IPS-NIHi7 (cell line): Measurements from ENCODE around the gene PPM1N.
A peak's percentile ranks its signal among the peaks of the same experiment; 100 is the strongest.
"Not testable (repeated sequence)": the region's sequence is repeated elsewhere in the genome, so short reads cannot be mapped to it uniquely, and the experiment has no call there.

Source experiments
- DNase-seq: peaks from one replicate; pipeline ENCODE4 v3.0.0; 2012; ENCODE audit warnings: mixed read lengths; ENCODE audit errors: extremely low spot score

PPM1N gene

DNA sequence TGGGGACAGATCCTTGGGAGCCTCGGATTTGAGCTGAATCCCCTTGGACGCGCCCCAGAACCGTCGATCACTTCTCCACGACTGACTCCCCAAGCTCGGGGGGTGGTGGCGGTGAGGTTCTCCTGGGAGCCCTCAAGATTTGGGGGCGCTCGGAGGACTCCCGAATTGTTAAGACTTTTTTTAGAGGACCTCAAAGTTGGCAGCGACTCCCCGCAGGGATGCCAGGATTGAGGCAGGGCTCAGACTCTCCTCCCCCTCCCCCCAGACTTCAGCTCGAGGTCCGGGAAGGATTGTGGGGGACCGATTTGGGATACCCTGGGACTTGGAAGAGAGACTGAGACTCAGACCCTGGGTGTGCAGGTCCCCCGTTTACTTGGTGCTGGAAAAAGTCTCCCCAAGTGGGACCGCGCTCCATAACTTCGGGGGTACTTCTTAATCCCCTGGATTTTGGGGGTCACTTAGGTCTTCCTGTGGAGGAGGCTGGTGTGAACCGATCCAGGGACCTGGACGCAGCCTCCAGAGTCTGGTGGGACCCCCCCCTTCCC is 9.7 kb downstream of the PPM1N start:
- DNase-seq, result no peak

GRCh38 chr19:45508417-45508860 is 10.2 kb downstream of the PPM1N start:
- DNase-seq, result peak; percentile 68

GRCh38 chr19:45508861-45509691 is 10.8 kb downstream of the PPM1N start:
- peak; percentile 85 for DNase-seq

GRCh38 chr19:45509692-45510015 is 11.4 kb downstream of the PPM1N start:
- DNase-seq, result no peak

DNA sequence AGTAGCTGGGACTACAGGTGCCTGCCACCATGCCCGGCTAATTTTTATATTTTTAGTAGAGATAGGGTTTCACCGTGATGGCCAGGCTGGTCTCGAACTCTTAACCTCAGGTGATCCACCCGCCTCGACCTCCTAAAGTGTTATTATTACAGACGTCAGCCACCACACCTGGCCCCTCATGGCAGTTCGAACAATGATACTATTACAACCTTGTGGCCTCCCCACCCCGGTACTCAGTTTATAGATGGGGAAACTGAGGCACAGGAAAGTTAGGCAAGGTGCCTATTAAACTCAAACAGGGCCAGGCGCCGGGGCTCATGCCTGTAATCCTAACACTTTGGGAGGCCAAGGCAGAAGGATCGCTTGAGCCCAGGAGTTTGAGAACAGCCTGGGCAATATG is 12.1 kb downstream of the PPM1N start:
- DNase-seq, result not testable (repeated sequence)

- DNase-seq, result no peak
Observed at GRCh38 chr19:45511074-45511473, 12.8 kb downstream of the PPM1N start.

DNA sequence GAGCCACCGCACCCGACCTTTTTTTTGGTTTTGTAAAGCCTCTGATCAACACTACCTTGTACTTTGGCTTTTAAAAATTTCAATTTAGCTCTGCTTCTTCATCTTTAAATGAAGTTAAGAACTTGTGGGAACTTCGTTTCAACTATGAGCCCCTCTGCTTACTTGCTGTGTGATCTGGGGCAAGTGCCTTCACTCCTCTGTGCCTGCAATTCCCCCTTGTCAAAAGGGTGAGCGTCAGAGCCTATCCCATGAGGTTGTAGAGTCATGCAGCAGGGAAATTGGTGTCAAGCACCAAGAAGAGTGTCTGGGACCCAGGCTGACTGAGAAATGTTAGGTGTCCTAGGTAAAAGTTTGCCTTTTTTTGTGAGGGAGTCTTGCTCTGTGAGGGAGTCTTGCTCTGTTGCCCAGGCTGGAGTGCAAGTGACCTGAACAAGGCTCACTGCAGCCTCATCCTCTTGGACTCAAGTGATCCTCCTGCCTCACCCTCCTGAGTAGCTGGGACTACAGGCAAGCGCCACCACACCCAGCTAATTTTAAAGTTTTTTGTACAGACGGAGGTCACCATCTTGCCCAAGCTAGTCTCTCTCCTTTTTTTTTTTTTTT is 14.7 kb downstream of the PPM1N start:
- no peak for DNase-seq

DNA sequence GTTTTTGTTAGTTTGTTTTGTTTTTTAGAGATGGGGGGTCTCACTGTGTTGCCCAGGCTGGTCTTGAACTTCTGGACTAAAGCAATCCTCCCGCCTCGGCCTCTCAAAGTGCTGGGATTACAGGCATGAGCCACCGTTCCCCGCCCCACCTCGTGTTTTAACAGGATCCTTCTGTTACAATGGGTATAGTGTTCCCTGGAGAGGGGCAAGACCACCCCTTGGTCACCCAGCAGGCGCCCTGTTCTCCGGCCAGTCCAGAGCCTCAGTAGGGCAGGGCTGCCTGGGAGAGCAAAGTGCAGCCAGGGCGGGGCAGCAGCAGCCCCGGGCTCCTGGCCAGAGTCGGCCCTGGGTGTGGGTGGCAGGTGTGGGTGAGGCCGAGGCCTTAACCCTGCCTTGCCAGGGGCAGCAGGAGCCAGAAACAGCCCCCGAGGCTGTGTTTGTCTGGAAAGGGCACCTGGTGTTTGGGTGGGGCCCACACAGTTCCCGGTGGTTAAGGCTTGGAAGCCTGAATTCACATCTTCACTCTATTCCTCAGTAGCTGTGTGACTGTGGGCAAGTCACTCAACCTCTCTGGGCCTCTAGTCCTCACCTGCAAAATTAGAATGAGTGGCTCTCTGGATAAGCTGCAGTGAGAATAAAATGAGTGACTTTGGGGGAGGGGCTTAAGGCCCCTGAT is 16.3 kb downstream of the PPM1N start:
- no peak for DNase-seq

GRCh38 chr19:45515081-45515624 is 16.9 kb downstream of the PPM1N start:
- no peak for DNase-seq

GRCh38 chr19:45515807-45516401 is 17.7 kb downstream of the PPM1N start:
- DNase-seq, result no peak

- DNase-seq, result no peak
Observed at GRCh38 chr19:45517238-45517637, 19.0 kb downstream of the PPM1N start.

DNA sequence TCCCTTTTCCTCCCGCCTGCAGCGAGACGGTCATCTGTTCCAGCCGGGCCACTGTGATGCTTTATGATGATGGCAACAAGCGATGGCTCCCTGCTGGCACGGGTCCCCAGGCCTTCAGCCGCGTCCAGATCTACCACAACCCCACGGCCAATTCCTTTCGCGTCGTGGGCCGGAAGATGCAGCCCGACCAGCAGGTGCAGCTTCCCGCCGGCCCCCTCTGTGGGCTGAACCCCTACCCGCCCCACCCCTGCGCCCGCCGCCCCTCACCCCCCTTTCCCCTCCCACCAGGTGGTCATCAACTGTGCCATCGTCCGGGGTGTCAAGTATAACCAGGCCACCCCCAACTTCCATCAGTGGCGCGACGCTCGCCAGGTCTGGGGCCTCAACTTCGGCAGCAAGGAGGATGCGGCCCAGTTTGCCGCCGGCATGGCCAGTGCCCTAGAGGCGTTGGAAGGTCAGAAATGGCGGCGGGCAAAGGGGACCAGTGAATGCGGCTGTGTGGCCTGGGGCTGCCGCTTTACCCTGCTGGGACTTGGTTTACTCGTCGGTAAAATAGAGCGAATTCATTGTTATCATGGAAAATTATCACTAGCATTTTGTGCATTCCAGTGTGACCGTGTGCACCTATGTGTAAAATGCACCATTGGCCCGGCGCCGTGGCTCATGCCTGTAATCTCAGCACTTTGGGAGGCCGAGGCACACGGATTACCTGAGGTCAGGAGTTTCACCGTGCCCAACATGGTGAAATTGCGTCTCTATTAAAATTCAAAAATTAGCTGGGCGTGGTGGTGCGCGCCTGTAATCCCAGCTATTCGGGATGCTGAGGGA is 19.6 kb downstream of the PPM1N start:
- no peak for DNase-seq

DNA sequence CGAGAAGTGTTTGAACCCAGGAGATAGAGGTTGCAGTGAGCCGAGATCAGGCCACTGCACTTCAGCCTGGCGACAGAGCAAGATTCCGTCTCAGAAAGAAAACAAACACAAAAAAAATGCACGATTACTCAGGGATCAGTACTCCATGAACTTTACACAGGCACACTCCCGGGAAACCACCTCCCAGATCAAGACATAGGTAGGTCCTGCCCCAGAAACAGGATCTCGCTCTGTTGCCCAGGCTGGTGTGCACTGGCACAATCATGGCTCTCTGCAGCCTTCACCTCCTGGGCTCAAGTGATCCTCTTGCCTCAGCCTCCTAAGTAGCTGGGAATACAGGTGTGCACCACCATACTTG is 20.2 kb downstream of the PPM1N start:
- DNase-seq, result no peak

GRCh38 chr19:45522010-45522941 is 24.0 kb downstream of the PPM1N start:
- DNase-seq, result no peak

GRCh38 chr19:45523642-45524256 is 25.5 kb downstream of the PPM1N start:
- peak; percentile 80 for DNase-seq

DNA sequence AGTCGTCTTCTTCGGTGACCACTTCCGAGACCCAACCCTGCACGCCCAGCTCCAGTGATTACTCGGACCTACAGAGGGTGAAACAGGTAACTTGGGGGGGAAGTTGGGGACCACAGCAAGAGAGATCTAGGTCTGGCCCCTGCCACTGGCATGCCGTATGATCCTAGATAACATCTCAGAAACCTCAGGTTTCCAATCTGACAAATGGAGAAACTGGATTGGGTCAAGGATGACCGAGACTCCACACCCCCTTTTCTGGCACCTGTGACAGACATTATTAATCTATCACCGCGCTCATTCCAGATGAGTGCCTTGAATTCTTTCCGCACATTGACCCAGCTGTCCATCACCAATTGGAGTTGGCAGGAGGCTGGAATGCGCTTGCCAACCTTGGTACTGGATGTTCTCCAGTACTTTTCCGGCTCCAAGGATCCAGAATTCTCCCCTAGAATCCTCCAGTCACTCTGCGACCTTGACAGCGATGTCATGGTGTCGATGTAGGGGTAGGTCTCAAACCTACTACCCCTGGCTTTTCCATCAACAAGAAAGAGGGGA is 26.4 kb downstream of the PPM1N start:
- DNase-seq, result no peak

DNA sequence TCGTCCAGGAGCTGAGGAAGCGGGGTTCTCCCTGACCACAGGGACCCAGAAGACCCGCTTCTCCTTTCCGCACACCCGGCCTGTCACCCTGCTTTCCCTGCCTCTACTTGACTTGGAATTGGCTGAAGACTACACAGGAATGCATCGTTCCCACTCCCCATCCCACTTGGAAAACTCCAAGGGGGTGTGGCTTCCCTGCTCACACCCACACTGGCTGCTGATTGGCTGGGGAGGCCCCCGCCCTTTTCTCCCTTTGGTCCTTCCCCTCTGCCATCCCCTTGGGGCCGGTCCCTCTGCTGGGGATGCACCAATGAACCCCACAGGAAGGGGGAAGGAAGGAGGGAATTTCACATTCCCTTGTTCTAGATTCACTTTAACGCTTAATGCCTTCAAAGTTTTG is 27.9 kb downstream of the PPM1N start:
- peak; percentile 88 for DNase-seq

DNA sequence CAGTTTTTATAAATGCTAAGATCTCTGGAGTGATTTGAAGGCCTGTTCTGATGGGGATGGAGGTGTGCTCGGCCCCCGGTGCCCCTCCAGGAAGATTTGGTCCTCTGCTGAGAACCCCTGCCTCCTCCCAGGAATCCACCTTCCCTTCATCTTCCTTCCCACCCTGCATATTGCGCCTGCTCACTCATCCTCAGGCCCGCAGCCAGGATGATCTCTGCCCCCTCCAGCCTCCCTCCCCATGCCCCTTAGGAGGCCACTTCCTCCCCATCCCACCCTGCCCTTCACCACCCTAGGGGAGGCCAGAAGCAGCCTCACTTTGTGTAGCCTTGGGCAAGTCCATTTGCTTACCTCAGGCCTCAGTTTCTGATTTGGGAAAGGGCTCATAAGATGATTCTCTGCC is 28.7 kb downstream of the PPM1N start:
- DNase-seq, result no peak

- DNase-seq, result no peak
Observed at GRCh38 chr19:45527731-45528130, 29.5 kb downstream of the PPM1N start.
